ENCODE results near the gene THEM5.

Gene THEM5

DNA sequence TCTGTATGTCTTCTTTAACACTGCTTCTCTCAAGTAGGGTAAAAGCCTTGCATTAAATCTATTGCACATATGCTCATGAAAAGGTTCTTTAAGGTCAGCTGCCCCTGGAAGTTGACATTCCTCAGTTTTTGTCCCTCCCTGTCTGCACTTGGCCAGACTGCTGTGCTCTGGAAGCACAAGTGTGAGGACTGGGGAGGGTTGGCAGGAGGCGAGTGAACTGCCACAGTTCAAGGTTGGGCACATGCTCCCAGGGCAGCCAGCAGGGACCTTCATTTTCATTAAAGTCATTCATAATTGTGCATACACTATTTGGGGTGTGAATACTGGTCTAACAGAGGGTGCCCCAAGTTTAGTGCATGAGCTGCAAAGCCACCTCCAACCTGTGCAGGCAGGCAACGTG, 10.9 kb upstream of the THEM5 start:
- no peak for DNase-seq (ENCODE audit: low spot score)
- in situ Hi-C loops (cut with MboI; ENCODE audit: low sequenced_read_pairs, unreplicated experiment) = no loop called here
- TF ChIP-seq, protein P1, sequence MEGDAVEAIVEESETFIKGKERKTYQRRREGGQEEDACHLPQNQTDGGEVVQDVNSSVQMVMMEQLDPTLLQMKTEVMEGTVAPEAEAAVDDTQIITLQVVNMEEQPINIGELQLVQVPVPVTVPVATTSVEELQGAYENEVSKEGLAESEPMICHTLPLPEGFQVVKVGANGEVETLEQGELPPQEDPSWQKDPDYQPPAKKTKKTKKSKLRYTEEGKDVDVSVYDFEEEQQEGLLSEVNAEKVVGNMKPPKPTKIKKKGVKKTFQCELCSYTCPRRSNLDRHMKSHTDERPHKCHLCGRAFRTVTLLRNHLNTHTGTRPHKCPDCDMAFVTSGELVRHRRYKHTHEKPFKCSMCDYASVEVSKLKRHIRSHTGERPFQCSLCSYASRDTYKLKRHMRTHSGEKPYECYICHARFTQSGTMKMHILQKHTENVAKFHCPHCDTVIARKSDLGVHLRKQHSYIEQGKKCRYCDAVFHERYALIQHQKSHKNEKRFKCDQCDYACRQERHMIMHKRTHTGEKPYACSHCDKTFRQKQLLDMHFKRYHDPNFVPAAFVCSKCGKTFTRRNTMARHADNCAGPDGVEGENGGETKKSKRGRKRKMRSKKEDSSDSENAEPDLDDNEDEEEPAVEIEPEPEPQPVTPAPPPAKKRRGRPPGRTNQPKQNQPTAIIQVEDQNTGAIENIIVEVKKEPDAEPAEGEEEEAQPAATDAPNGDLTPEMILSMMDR (IDR thresholded peaks at IDR 0.05; ENCODE audit: borderline replicate concordance, control extremely low read depth, extremely low read depth, insufficient read depth, missing control alignments) = no peak

DNA sequence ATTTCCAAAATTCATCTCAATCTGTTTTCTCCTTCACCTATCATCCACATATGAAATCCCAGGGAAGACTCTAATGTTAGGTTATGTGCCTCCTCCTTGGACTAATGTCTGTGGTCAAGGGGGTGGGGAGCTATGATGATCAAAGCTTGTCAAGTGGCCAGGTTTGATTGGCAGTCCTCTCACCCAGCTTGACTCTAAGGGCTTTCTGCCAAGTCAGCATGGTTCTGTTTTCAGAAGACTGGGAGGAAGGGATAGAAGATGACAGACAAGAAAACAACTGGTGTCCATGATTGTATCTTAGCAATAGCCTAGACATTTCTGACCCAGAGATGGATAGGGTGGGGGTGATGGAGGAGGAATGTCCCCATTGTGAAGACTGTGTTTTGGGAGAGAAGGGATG, 9.1 kb upstream of the THEM5 start:
- DNase-seq (ENCODE audit: low spot score) = no peak
- in situ Hi-C loops (cut with MboI; ENCODE audit: low sequenced_read_pairs, unreplicated experiment) = no loop called here
- TF ChIP-seq, protein P1 (IDR thresholded peaks at IDR 0.05; ENCODE audit: borderline replicate concordance, control extremely low read depth, extremely low read depth, insufficient read depth, missing control alignments) = no peak

DNA sequence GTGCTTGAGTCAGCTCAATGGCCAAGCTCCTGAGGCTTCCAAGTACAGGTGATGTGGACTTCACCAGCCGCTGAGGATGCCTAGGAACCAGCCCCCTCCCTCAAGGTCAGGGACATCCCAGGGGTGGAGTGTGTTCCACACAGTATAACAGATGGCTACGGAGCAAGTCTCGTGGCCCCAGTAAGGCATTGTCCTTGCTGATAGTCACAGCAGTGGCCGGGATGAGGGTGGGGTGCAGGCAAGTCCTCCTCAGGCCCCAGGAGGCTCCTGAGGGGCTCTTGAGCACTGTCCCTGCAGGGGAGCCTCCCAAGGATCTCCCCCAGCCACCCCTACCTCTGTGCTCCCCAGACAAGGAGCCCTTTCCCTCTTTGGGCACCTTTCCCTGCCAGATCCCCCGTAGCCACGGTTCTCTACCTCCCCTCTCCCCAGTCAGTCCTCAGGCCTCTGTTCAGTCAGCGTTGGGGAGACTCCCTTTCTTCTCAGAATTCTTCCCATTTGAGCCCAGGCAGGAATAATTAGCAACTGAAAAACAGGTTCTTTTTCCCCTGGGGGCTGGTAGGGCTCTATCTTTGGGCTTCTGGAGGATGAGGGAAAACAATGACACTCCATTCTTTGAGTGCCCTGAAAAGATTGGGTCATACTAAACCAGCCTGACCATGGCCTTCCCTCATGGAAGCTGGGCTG, 7.1 kb upstream of the THEM5 start:
- in situ Hi-C loops (cut with MboI; ENCODE audit: low sequenced_read_pairs, unreplicated experiment) = no loop called here
- TF ChIP-seq, protein P1 (IDR thresholded peaks at IDR 0.05; ENCODE audit: borderline replicate concordance, control extremely low read depth, extremely low read depth, insufficient read depth, missing control alignments) = no peak
- no peak for DNase-seq (ENCODE audit: low spot score)

GRCh38 chr1:151859891-151860293, 6.4 kb upstream of the THEM5 start:
- in situ Hi-C loops (cut with MboI; ENCODE audit: low sequenced_read_pairs, unreplicated experiment) = no loop called here
- TF ChIP-seq, protein P1 (IDR thresholded peaks at IDR 0.05; ENCODE audit: borderline replicate concordance, control extremely low read depth, extremely low read depth, insufficient read depth, missing control alignments) = no peak
- no peak for DNase-seq (ENCODE audit: low spot score)

- TF ChIP-seq, protein P1 (IDR thresholded peaks at IDR 0.05; ENCODE audit: borderline replicate concordance, control extremely low read depth, extremely low read depth, insufficient read depth, missing control alignments) = no peak
- in situ Hi-C loops (cut with MboI; ENCODE audit: low sequenced_read_pairs, unreplicated experiment) = no loop called here
Measured at GRCh38 chr1:151858886-151859665, 5.6 kb upstream of the THEM5 start.

GRCh38 chr1:151858030-151858746, 4.7 kb upstream of the THEM5 start:
- DNase-seq (ENCODE audit: low spot score) = no peak
- in situ Hi-C loops (cut with MboI; ENCODE audit: low sequenced_read_pairs, unreplicated experiment) = no loop called here

More at GRCh38 chr1:151858886-151859665, 5.6 kb upstream of the THEM5 start:
- no peak for DNase-seq (ENCODE audit: low spot score)

More at GRCh38 chr1:151858030-151858746, 4.7 kb upstream of the THEM5 start:
- TF ChIP-seq, protein P1 (IDR thresholded peaks at IDR 0.05; ENCODE audit: borderline replicate concordance, control extremely low read depth, extremely low read depth, insufficient read depth, missing control alignments) = no peak

Measured in GM13976 (cell line).